Hematopoietic multipotent progenitor cell treated with erythropoietin and hydrocortisone succinate and interleukin-3 and kit ligand, for 6 days (in vitro differentiated cells): ENCODE measurements around the gene SOAT1.
A peak's percentile ranks its signal among the peaks of the same experiment; 100 is the strongest.
"Not testable (repeated sequence)": the region's sequence is repeated elsewhere in the genome, so short reads cannot be mapped to it uniquely, and the experiment has no call there.

Experiments used
- DNase-seq: peaks from one replicate; pipeline ENCODE4 v3.0.0-alpha.2; 2015

Gene SOAT1

DNA sequence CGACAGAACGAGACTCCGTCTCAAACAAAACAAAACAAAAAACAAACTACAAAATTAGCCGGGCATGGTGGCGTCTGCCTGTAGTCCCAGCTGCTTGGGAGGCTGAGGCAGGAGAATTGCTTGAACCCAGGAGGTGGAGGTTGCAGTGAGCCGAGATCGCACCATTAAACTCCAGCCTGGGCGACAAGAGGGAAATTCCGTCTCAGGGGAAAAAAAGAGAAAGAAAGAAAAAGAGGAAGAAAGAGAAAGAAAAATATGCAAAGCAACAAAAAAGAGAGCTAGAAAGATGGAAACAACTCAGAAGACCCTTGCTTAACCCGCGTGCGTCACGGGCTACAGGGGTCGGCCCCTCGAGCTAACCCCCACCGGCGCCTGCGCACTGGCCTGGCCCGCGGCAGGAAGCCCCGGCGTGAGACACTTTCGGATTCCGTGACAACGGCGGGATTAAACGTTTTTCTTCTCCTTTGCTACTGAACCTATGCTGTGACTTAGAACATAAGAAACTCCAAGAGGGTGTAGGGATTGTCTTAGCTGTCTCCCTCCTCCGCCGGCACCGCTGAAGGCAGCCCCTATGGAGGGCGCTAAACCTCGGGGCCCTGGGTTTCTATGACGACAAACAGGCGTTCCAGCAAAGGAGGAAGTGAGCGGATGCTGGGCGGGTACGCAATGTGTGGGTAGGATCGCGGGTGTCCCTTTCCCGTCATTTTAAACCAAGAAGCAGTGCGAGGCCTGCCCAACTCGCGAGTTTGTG lies 71.9 kb downstream of the SOAT1 start, which contains the start of gene AXDND1:
Gene AXDND1, plus strand, starts transcription at position 630 of the 751 bp plus-strand sequence. CDS start 539 bp downstream, outside the sequence.
- DNase-seq, result peak; percentile 96

DNA sequence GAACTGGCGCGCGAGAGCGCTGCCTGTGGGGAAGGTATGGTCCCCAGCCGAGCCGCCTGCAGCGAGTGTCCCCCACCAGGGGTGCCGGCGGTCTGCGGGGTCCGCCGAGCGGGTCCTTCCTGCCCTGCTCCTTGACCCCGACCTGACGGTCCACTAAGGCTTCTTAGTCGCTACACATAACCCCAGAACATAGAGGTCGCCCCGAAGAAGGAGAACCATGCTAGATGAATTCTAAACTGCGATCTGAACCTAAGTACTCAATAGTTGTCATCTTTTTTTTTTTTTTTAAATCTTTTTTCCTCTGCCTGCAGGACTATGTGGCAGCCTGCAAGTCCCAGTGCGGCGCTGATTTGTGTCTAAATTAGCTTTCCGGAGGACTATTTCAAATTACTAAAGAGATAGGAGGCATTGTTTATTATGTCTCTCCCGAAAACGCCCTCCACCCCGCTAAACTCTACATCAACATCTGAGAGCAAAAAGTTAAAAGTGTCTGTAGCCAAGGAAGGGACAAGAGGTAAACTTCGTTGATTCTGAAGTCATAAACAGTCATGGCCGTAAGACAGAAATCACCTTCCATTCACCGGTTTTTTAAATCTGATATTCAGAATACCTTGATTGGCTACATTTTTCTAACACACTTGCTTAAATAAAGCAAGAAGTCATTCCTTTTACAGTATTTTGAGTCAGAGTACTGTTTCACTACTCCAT lies 72.7 kb downstream of the SOAT1 start:
- peak; percentile 36 for DNase-seq

- peak; percentile 89 for DNase-seq
Measured at GRCh38 chr1:179369751-179370341, 76.2 kb downstream of the SOAT1 start.

GRCh38 chr1:179372160-179372559 lies 78.6 kb downstream of the SOAT1 start:
- no peak for DNase-seq

DNA sequence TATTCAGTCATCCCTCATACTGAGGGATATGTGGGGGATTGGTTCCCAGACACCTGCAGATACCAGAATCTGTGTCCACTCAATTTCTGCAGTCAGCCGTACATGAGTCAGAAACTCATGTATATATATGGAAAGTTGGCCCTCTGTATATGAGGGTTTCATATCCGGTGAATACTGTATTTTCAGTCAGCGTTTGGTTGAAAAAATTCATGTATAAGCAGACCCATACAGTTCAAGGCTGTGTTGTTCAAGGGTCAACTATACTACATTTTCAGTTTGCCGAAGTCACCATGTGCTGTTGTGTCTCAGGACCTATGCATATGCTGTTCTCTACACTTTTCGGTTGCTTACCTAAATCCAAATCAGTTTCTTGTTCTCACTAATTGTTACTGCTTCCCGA lies 82.6 kb downstream of the SOAT1 start:
- no peak for DNase-seq

DNA sequence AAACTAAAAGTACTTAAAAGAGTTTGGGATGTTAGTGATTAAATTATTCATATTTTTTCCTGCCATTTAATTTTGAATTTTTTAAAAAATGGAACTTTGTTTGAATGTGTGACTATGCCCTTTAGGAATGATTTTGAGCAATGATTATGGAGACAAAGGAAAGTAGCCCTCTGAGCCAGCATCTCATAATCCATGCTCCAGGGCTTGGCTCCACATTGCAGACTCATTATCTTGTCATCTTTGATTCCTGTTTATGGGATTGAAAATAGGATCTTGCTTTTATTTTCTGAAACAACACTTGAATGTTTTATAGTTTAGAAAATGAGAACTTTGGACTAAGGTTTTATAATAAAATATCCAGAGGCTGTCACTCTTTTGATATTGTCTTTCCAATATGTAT lies 86.7 kb downstream of the SOAT1 start:
- no peak for DNase-seq

- DNase-seq, result no peak
Measured at GRCh38 chr1:179384027-179384426, 90.4 kb downstream of the SOAT1 start.

GRCh38 chr1:179385510-179385909 lies 91.9 kb downstream of the SOAT1 start:
- no peak for DNase-seq

DNA sequence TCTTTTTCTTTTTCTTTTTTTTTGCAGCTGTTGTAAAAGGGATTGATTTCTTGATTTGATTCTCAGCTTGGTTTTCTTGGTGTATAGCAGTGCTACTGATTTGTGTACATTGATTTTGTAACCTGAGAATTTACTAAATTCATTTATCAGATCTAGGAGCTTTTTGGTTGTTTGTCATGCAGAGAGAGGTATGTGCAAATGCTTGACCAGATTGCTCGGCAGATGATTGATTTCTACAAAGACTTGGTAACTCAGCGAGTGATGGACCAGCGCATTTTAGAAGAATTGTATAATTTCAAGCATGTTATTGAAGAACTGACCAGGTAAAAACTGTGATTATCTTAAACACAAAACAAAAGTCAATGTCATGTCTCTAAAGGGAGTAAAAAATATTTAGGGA lies 100.1 kb downstream of the SOAT1 start:
- no peak for DNase-seq

DNA sequence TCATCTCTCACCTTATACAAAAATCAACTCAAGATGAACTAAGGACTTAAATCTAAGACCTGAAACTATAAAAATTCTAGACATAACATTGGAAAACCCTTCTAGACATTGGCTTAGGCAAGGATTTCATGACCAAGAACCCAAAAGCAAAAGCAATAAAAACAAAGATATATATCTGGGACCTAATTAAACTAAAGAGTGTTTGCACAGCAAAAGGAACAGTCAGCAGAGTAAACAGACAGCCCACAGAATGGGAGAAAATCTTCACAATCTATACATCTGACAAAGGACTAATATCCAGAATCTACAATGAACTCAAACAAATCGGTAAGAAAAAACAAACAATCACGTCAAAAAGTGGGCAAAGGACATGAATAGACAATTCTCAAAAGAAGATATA lies 105.8 kb downstream of the SOAT1 start:
- DNase-seq, result not testable (repeated sequence)
